H9 (cell line): ENCODE measurements around the gene NEB. TPM values are rescaled to one million over a fixed set of nuclear protein-coding genes. Genes with fewer than 3 reads are reported as not detected.

Experiments
- DNase-seq: peaks from one replicate; pipeline ENCODE4 v3.0.0-alpha.2; 2017
- H2AFZ ChIP-seq: one replicate; pipeline ENCODE4 v1.6.1; 2013; ENCODE audit warnings: mild to moderate bottlenecking, low read length, control low read depth, moderate library complexity
- H2AK5ac ChIP-seq: 2 replicates; pipeline ENCODE4 v1.6.1; 2013; ENCODE audit warnings: low read length, control low read depth, mixed read lengths; ENCODE audit not compliant: insufficient read length
- H2BK120ac ChIP-seq: one replicate; pipeline ENCODE4 v1.6.1; 2013; ENCODE audit warnings: low read depth, mild to moderate bottlenecking, low read length, control low read depth, inconsistent platforms; ENCODE audit not compliant: poor library complexity, severe bottlenecking
- H2BK12ac ChIP-seq: 2 replicates; pipeline ENCODE4 v1.6.1; 2013; ENCODE audit warnings: low read length, control low read depth, mixed read lengths, low read depth; ENCODE audit not compliant: insufficient read length
- H2BK15ac ChIP-seq: 2 replicates; pipeline ENCODE4 v1.6.1; 2013; ENCODE audit warnings: low read depth, low read length, control low read depth
- H2BK20ac ChIP-seq: one replicate; pipeline ENCODE4 v1.6.1; 2013; ENCODE audit warnings: low read depth, mild to moderate bottlenecking, low read length, control low read depth, inconsistent platforms; ENCODE audit not compliant: poor library complexity, severe bottlenecking
- H2BK5ac ChIP-seq: 2 replicates; pipeline ENCODE4 v1.6.1; 2013; ENCODE audit warnings: low read length, control low read depth, mixed read lengths; ENCODE audit not compliant: insufficient read length
- H3K14ac ChIP-seq: 2 replicates; pipeline ENCODE4 v1.6.1; 2013; ENCODE audit warnings: low read length, control low read depth; ENCODE audit not compliant: insufficient read depth
- H3K18ac ChIP-seq: 2 replicates; pipeline ENCODE4 v1.6.1; 2013; ENCODE audit warnings: low read depth, mild to moderate bottlenecking, mixed read lengths, low read length, control low read depth; ENCODE audit not compliant: insufficient read length
- H3K23ac ChIP-seq: 2 replicates; pipeline ENCODE4 v1.6.1; 2013; ENCODE audit warnings: low read length, control low read depth, mixed read lengths, low read depth; ENCODE audit not compliant: insufficient read length
- H3K23me2 ChIP-seq: 2 replicates; pipeline ENCODE4 v1.6.1; 2013; ENCODE audit warnings: low read depth, mild to moderate bottlenecking, mixed read lengths, low read length, control low read depth; ENCODE audit not compliant: insufficient read length, poor library complexity, severe bottlenecking
- H3K27ac ChIP-seq: 2 replicates; pipeline ENCODE4 v1.5.1; 2013; ENCODE audit warnings: low read length, control low read depth, mixed read lengths, low read depth; ENCODE audit not compliant: insufficient read length
- H3K27me3 ChIP-seq: 2 replicates; pipeline ENCODE4 v1.6.1; 2013; ENCODE audit warnings: low read length, control low read depth, inconsistent platforms; ENCODE audit not compliant: insufficient read depth
- H3K4ac ChIP-seq: 2 replicates; pipeline ENCODE4 v1.6.1; 2013; ENCODE audit warnings: low read depth, mild to moderate bottlenecking, control low read depth, inconsistent platforms, low read length, moderate library complexity
- H3K4me1 ChIP-seq: 2 replicates; pipeline ENCODE4 v1.6.1; 2013; ENCODE audit warnings: low read length, control low read depth, inconsistent platforms; ENCODE audit not compliant: insufficient read depth
- H3K4me2 ChIP-seq: 2 replicates; pipeline ENCODE4 v1.6.1; 2013; ENCODE audit warnings: low read length, control low read depth, mixed read lengths; ENCODE audit not compliant: insufficient read length, insufficient read depth
- H3K56ac ChIP-seq: 2 replicates; pipeline ENCODE4 v1.6.1; 2013; ENCODE audit warnings: low read depth, mild to moderate bottlenecking, mixed read lengths, low read length, control low read depth; ENCODE audit not compliant: insufficient read length
- H3K79me1 ChIP-seq: 2 replicates; pipeline ENCODE4 v1.6.1; 2013; ENCODE audit warnings: low read depth, mild to moderate bottlenecking, moderate library complexity, low read length, control low read depth, inconsistent platforms; ENCODE audit not compliant: insufficient read depth, poor library complexity, severe bottlenecking
- H3K79me2 ChIP-seq: 2 replicates; pipeline ENCODE4 v1.6.1; 2013; ENCODE audit warnings: low read length, control low read depth, inconsistent platforms; ENCODE audit not compliant: insufficient read depth
- H3K9ac ChIP-seq: 2 replicates; pipeline ENCODE4 v1.6.1; 2013; ENCODE audit warnings: low read length, control low read depth, mixed read lengths; ENCODE audit not compliant: insufficient read length; ENCODE audit errors: extremely low read depth
- H3K9me3 ChIP-seq: one replicate; pipeline ENCODE4 v1.6.1; 2013; ENCODE audit warnings: low read depth, low read length, inconsistent platforms; ENCODE audit not compliant: control insufficient read depth
- H3T11ph ChIP-seq: one replicate; pipeline ENCODE4 v1.6.1; 2013; ENCODE audit warnings: mild to moderate bottlenecking, low read length, control low read depth, inconsistent platforms
- H4K20me1 ChIP-seq: one replicate; pipeline ENCODE4 v1.6.1; 2013; ENCODE audit not compliant: control insufficient read depth, insufficient read length, insufficient read depth
- H4K5ac ChIP-seq: 2 replicates; pipeline ENCODE4 v1.6.1; 2013; ENCODE audit warnings: low read depth, mild to moderate bottlenecking, mixed read lengths, low read length, control low read depth; ENCODE audit not compliant: insufficient read length
- H4K8ac ChIP-seq: replicated peaks from 2 replicates; pipeline ENCODE4 v1.6.1; 2013; ENCODE audit warnings: low read length, control low read depth, mixed read lengths, low read depth; ENCODE audit not compliant: insufficient read length
- H4K91ac ChIP-seq: 2 replicates; pipeline ENCODE4 v1.6.1; 2013; ENCODE audit warnings: low read depth, mild to moderate bottlenecking, moderate library complexity, mixed read lengths, low read length, control low read depth; ENCODE audit not compliant: insufficient read length
- H3K27ac Mint-ChIP-seq, 3 experiments: 2 replicates in 2 of 3; 3 replicates in 1 of 3; pipeline ENCODE4 v1.8.0; 2020 to 2021; ENCODE audit warnings: mixed read lengths in 3 of 3, mild to moderate bottlenecking in 1 of 3, moderate library complexity in 1 of 3
- H3K27me3 Mint-ChIP-seq: 2 replicates; pipeline ENCODE4 v1.8.0; 2021; ENCODE audit warnings: low read depth, mild to moderate bottlenecking, moderate library complexity, mixed read lengths
- H3K36me3 Mint-ChIP-seq, 3 experiments: 2 replicates in 2 of 3; 3 replicates in 1 of 3; pipeline ENCODE4 v1.8.0; 2020 to 2021; ENCODE audit warnings: low read depth in 3 of 3, mixed read lengths in 3 of 3; ENCODE audit not compliant: insufficient read depth in 1 of 3
- H3K4me1 Mint-ChIP-seq, 2 experiments: 2 replicates each; pipeline ENCODE4 v1.8.0; 2020; ENCODE audit warnings: mixed read lengths in 2 of 2
- H3K4me3 Mint-ChIP-seq, 2 experiments: 2 replicates in 1 of 2; 3 replicates in 1 of 2; pipeline ENCODE4 v1.8.0; 2020 to 2021; ENCODE audit warnings: mild to moderate bottlenecking in 2 of 2, mixed read lengths in 2 of 2, moderate library complexity in 1 of 2
- H3K9me3 Mint-ChIP-seq, 2 experiments: 2 replicates in 1 of 2; 3 replicates in 1 of 2; pipeline ENCODE4 v1.8.0; 2020; ENCODE audit warnings: mild to moderate bottlenecking in 2 of 2, mixed read lengths in 2 of 2, moderate library complexity in 1 of 2
- CTCF ChIP-seq: fragments of 200-600 bp; sonication (generic); conservative IDR thresholded peaks from 3 replicates; pipeline ENCODE4 v1.8.0; 2021; ENCODE audit warnings: antibody characterized with exemption, mild to moderate bottlenecking
- WGBS: extraction: QIAGEN DNeasy Blood & Tissue Kit; methylation state at CpG from one replicate; pipeline ENCODE4 v1.1.7; 2013; ENCODE audit warnings: missing lambda C conversion rate, low lambda C conversion rate, mixed read lengths; ENCODE audit not compliant: insufficient read length; ENCODE audit errors: extremely low coverage; 5-methylcytosine and 5-hydroxymethylcytosine counted together
- total RNA-seq: library from RNA; stranded (reverse); gene quantifications from 2 replicates; pipeline ENCODE4 v1.2.1, GENCODE V29; 2021

The NEB gene
- total RNA-seq, 1 experiment from 2014 or later = 0.98 TPM

GRCh38 chr2:151575338-151575737, 158.9 kb downstream of the NEB start:
- H2AFZ ChIP-seq = no peak overlapping the region
- H3K4me1 ChIP-seq = no peaks in the 10 kb centered on the region
- H2BK15ac ChIP-seq = no peak overlapping the region
- H4K8ac ChIP-seq = no peak overlapping the region
- no peak overlapping the region for H2BK5ac ChIP-seq
- no peak overlapping the region for H2BK12ac ChIP-seq
- H3K4me2 ChIP-seq = no peak overlapping the region
- H3K9me3 ChIP-seq = no peaks in the 10 kb centered on the region
- no peaks in the 10 kb centered on the region for H4K20me1 ChIP-seq
- H3K36me3 Mint-ChIP-seq = no peaks in the 10 kb centered on the region
- H3K56ac ChIP-seq = no peak overlapping the region
- no peak overlapping the region for H3K4me3 Mint-ChIP-seq
- no peak overlapping the region for H3K9ac ChIP-seq
- H3K4ac ChIP-seq = no peak overlapping the region
- no peaks in the 10 kb centered on the region for H3K27me3 ChIP-seq
- H3K9me3 Mint-ChIP-seq = no peaks in the 10 kb centered on the region; a peak in 1 of 5 replicates
- H2BK20ac ChIP-seq = no peak overlapping the region
- no peak overlapping the region for H3K18ac ChIP-seq
- no peak for TF ChIP-seq CTCF
- H3K27me3 Mint-ChIP-seq = no peaks in the 10 kb centered on the region
- H3K79me1 ChIP-seq = no peaks in the 10 kb centered on the region
- H3K23me2 ChIP-seq = no peaks in the 10 kb centered on the region
- H3K23ac ChIP-seq = no peak overlapping the region
- no CpG with 5 or more reads among the region's 5 CpGs for WGBS
- DNase-seq = no peak
- no peak overlapping the region for H3K27ac ChIP-seq
- no peak overlapping the region for H3K14ac ChIP-seq
- H2AK5ac ChIP-seq = no peak overlapping the region
- no peak overlapping the region for H3K27ac Mint-ChIP-seq
- peaks cover 3 to 4% of the 10 kb centered on the region in 2 experiments; a peak in 1 of 4 replicates for H3K4me1 Mint-ChIP-seq
- H2BK120ac ChIP-seq = no peak overlapping the region
- H4K91ac ChIP-seq = no peak overlapping the region
- no peaks in the 10 kb centered on the region for H3K79me2 ChIP-seq
- no peak overlapping the region for H3T11ph ChIP-seq
- H4K5ac ChIP-seq = no peak overlapping the region
